ENCODE measurements around the gene TFDP2.

DNA sequence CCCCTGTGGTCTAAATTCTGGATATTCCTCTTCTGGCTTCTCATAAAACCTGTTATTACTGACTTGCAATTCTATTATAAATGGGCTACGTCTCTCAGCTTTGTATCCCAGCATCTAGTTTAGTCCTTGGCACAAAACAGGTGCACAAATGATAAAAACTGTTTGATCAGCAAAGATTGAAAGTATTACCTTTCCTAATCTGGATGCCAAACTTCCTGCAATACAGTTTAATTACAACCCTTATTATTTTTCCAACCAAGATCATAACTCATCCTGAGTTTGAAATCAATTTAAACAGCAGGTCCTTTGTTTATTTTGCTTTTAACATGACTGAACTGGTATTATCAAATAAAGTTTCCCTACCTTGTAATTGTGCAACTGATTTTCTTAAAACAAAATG, 140.3 kb downstream of the TFDP2 start:
- TF ChIP-seq, protein P1, sequence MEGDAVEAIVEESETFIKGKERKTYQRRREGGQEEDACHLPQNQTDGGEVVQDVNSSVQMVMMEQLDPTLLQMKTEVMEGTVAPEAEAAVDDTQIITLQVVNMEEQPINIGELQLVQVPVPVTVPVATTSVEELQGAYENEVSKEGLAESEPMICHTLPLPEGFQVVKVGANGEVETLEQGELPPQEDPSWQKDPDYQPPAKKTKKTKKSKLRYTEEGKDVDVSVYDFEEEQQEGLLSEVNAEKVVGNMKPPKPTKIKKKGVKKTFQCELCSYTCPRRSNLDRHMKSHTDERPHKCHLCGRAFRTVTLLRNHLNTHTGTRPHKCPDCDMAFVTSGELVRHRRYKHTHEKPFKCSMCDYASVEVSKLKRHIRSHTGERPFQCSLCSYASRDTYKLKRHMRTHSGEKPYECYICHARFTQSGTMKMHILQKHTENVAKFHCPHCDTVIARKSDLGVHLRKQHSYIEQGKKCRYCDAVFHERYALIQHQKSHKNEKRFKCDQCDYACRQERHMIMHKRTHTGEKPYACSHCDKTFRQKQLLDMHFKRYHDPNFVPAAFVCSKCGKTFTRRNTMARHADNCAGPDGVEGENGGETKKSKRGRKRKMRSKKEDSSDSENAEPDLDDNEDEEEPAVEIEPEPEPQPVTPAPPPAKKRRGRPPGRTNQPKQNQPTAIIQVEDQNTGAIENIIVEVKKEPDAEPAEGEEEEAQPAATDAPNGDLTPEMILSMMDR (IDR thresholded peaks at IDR 0.05 in 2 of 3, conservative IDR thresholded peaks at IDR 0.05 in 1 of 3; ENCODE audit: insufficient read depth in 2 of 3, low read depth in 1 of 3, low read length in 3 of 3) = no peak
- TF ChIP-seq, protein P2, sequence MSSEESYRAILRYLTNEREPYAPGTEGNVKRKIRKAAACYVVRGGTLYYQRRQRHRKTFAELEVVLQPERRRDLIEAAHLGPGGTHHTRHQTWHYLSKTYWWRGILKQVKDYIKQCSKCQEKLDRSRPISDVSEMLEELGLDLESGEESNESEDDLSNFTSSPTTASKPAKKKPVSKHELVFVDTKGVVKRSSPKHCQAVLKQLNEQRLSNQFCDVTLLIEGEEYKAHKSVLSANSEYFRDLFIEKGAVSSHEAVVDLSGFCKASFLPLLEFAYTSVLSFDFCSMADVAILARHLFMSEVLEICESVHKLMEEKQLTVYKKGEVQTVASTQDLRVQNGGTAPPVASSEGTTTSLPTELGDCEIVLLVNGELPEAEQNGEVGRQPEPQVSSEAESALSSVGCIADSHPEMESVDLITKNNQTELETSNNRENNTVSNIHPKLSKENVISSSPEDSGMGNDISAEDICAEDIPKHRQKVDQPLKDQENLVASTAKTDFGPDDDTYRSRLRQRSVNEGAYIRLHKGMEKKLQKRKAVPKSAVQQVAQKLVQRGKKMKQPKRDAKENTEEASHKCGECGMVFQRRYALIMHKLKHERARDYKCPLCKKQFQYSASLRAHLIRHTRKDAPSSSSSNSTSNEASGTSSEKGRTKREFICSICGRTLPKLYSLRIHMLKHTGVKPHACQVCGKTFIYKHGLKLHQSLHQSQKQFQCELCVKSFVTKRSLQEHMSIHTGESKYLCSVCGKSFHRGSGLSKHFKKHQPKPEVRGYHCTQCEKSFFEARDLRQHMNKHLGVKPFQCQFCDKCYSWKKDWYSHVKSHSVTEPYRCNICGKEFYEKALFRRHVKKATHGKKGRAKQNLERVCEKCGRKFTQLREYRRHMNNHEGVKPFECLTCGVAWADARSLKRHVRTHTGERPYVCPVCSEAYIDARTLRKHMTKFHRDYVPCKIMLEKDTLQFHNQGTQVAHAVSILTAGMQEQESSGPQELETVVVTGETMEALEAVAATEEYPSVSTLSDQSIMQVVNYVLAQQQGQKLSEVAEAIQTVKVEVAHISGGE (CRISPR knock-in tag; IDR thresholded peaks at IDR 0.05) = no peak
- TF ChIP-seq, protein P3, sequence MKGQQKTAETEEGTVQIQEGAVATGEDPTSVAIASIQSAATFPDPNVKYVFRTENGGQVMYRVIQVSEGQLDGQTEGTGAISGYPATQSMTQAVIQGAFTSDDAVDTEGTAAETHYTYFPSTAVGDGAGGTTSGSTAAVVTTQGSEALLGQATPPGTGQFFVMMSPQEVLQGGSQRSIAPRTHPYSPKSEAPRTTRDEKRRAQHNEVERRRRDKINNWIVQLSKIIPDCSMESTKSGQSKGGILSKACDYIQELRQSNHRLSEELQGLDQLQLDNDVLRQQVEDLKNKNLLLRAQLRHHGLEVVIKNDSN (CRISPR knock-in tag; IDR thresholded peaks at IDR 0.05) = no peak
- no peak for TF ChIP-seq BRCA1 (IDR thresholded peaks at IDR 0.05)
- TF ChIP-seq BRCA1 (CRISPR knock-in tag; IDR thresholded peaks at IDR 0.05) = no peak

All from K562 (cell line).